ENCODE results near the gene VTN. TPM values are rescaled to one million over a fixed set of nuclear protein-coding genes. Genes with fewer than 3 reads are reported as not detected.

The VTN gene
- total RNA-seq = 10 to 100 TPM in 1 of 2 donors, 1 to 10 TPM in 1; 9.7 to 57.9 TPM
- polyA plus RNA-seq (ENCODE audit: insufficient read depth, low read depth, low replicate concordance) = 6.5 TPM
- long read RNA-seq, donor 1, partial matches to known transcripts = 0 of 4 reads
- long read RNA-seq, donor 1, other reads (novel, unspliced or antisense) = 0 of 4 reads
- long read RNA-seq, donor 2 = 0 reads

DNA sequence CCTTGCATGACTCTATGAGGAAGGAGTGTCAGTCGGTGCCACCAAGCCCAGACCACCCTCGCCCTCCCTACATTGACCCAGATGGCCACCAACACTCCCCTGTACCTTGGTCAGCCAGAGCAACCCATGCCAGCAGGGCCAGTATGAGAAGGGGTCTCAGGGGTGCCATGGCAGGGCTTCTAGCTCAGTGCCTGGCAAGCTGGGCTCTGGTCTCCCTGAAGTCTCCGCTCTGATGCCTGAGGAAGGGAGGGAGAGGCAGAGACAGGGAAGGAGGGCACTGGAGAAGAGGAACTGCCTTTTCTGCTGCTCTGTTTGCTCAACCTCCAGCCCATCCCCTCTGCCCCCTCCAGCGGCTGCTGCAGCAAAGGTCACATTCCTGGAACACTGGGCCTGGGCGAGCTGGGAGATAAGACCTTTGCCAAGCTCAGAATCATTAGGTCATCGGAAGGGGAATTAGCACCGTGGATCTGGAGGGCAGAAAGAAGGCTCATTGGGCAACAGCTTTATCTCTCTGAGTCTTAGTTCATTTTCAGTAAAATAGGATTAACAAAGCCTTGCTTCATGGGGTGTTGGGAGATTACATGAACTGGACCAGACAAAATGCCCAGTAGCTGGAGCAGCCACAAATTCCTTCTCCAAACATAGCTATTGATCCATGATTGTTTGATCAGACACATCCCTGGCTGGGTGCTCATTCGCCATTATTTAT, at the start of gene VTN:
VTN (minus strand) TSS at position 273 of the 709 bp plus-strand sequence; CDS start at position 169, 104 bp downstream.
- H3K36me3 ChIP-seq (ENCODE audit: low read depth, missing control alignments) = no peaks in the 10 kb centered on the region
- TF ChIP-seq CTCF (IDR thresholded peaks at IDR 0.05) (no peak), POLR2A (IDR thresholded peaks at IDR 0.05) (no peak)
- no peaks in the 10 kb centered on the region for H3K27me3 ChIP-seq
- H3K4me1 ChIP-seq = peaks cover 28% of the 10 kb centered on the region
- peak; percentile 59 for DNase-seq
- peak within 1 kb of the TSS; percentile 7 to 58 for H3K27ac ChIP-seq
- H3K4me3 ChIP-seq = peak within 1 kb of the TSS; percentile 45 to 51
- 30 to 50% methylated on average over 8 of the region's 8 CpGs for WGBS, 2 donors
- H3K9me3 ChIP-seq = no peaks in the 10 kb centered on the region
- intact Hi-C loops (cut with DNase I; ENCODE audit: low total_unique reads) = no loop called here

- H3K4me1 ChIP-seq = no peaks in the 10 kb centered on the region
- H3K27ac ChIP-seq = no peak overlapping the region
- no peaks in the 10 kb centered on the region for H3K36me3 ChIP-seq (ENCODE audit: low read depth, missing control alignments)
- TF ChIP-seq POLR2A (IDR thresholded peaks at IDR 0.05) = no peak
- peak; percentile 6 to 44 (median 42) for TF ChIP-seq CTCF (IDR thresholded peaks at IDR 0.05)
- no peaks in the 10 kb centered on the region for H3K9me3 ChIP-seq
- H3K4me3 ChIP-seq = no peak overlapping the region
- no peaks in the 10 kb centered on the region for H3K27me3 ChIP-seq
- 33 to 36% methylated on average over 13 of the region's 13 CpGs for WGBS, 2 donors
- peak; percentile 76 for DNase-seq
- intact Hi-C loops (cut with DNase I; ENCODE audit: low total_unique reads) = no loop called here
Observed at GRCh38 chr17:28416703-28417311, 46.7 kb upstream of the VTN start.

GRCh38 chr17:28415886-28416285, 45.8 kb upstream of the VTN start:
- WGBS, 2 donors = 92 to 100% methylated on average over 1 to 3 of the region's 3 CpGs
- intact Hi-C loops (cut with DNase I; ENCODE audit: low total_unique reads) = no loop called here
- TF ChIP-seq POLR2A (IDR thresholded peaks at IDR 0.05) (no peak), CTCF (IDR thresholded peaks at IDR 0.05) (no peak)
- no peaks in the 10 kb centered on the region for H3K36me3 ChIP-seq (ENCODE audit: low read depth, missing control alignments)
- H3K27ac ChIP-seq = no peak overlapping the region
- H3K4me1 ChIP-seq = no peaks in the 10 kb centered on the region
- H3K27me3 ChIP-seq = no peaks in the 10 kb centered on the region
- no peak for DNase-seq
- H3K9me3 ChIP-seq = no peaks in the 10 kb centered on the region
- no peak overlapping the region for H3K4me3 ChIP-seq

DNA sequence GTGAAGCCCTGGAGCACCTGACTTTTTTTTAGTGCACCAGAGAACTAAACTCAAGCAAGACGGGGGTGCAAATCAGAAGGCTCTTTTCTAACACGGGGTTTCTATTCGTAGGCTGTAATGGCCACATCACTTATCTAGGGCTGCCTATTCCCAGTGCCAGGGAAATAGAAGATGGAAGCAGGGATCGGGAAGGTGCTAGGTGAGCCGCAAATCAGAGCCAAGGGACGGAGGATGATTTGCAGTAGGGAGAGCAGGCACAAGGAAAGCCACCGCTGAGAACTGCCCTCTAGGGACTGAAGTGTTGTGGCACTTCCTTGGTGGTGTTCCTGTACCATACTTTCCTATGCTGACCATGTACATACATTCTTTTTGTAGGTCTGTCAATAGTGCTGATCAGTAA, 43.7 kb upstream of the VTN start:
- TF ChIP-seq POLR2A (IDR thresholded peaks at IDR 0.05) (no peak), CTCF (IDR thresholded peaks at IDR 0.05) (no peak)
- Histone ChIP-seq H3K9me3 (no peaks in the 10 kb centered on the region), H3K4me1 (no peaks in the 10 kb centered on the region), H3K36me3 (ENCODE audit: low read depth, missing control alignments) (no peaks in the 10 kb centered on the region), H3K27me3 (no peaks in the 10 kb centered on the region), H3K4me3 (no peak overlapping the region), H3K27ac (no peak overlapping the region)
- DNase-seq = no peak
- 67 to 69% methylated on average over 7 of the region's 7 CpGs for WGBS, 2 donors
- intact Hi-C loops (cut with DNase I; ENCODE audit: low total_unique reads) = no loop called here
